Fibroblast of lung (primary cell): Measurements from ENCODE around the gene SIGLEC8.

Experiments used
- CTCF ChIP-seq, 2 donors: IDR thresholded peaks in 1 of 2; conservative IDR thresholded peaks in 1 of 2; 1 replicate in 1 of 2; 2 replicates in 1 of 2; pipeline ENCODE4 v1.5.1; 2011 to 2012; ENCODE audit warnings: low read length in 2 of 2, control low read depth in 1 of 2, inconsistent platforms in 1 of 2, low read depth in 1 of 2, mild to moderate bottlenecking in 1 of 2
- EZH2 ChIP-seq: IDR thresholded peaks from 2 replicates; pipeline ENCODE4 v1.5.1; 2012; ENCODE audit warnings: low read length, control low read depth, mild to moderate bottlenecking; ENCODE audit errors: missing control alignments

GRCh38 chr19:51439021-51439465, 19.2 kb downstream of the SIGLEC8 start:
- TF ChIP-seq CTCF (conservative IDR thresholded peaks at IDR 0.05 in 1 of 2, IDR thresholded peaks at IDR 0.05 in 1 of 2; ENCODE audit: low read depth in 1 of 2, low read length in 2 of 2) (peak; percentile 10 to 17), EZH2 (no peak)
